A549 (cell line): ENCODE measurements around the gene CDK5RAP2.

Experiments
- CTCF ChIP-seq: fragments of >200 bp; sonication (Bioruptor Twin); formaldehyde crosslinking; IDR thresholded peaks from 3 replicates; pipeline ENCODE4 v1.5.1; 2016
- POLR2A ChIP-seq: IDR thresholded peaks from 2 replicates; pipeline ENCODE4 v1.6.1; 2012; ENCODE audit warnings: mild to moderate bottlenecking, low read length
- TF ChIP-seq, protein P1 (sequence below): fragments of 450-650 bp; IDR thresholded peaks from 2 replicates; pipeline ENCODE4 v1.6.1; 2014; ENCODE audit warnings: antibody characterized with exemption

- TF ChIP-seq CTCF (no peak), POLR2A (no peak)
- TF ChIP-seq, protein P1, sequence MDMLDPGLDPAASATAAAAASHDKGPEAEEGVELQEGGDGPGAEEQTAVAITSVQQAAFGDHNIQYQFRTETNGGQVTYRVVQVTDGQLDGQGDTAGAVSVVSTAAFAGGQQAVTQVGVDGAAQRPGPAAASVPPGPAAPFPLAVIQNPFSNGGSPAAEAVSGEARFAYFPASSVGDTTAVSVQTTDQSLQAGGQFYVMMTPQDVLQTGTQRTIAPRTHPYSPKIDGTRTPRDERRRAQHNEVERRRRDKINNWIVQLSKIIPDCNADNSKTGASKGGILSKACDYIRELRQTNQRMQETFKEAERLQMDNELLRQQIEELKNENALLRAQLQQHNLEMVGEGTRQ, result no peak
Observed at GRCh38 chr9:120580051-120580896, at the start of gene CDK5RAP2.
